ENCODE results near the gene CCL1. TPM values are rescaled to one million over a fixed set of nuclear protein-coding genes. Genes with fewer than 3 reads are reported as not detected.

CCL1 gene
- total and polyA plus RNA-seq, 4 donors = not detected

DNA sequence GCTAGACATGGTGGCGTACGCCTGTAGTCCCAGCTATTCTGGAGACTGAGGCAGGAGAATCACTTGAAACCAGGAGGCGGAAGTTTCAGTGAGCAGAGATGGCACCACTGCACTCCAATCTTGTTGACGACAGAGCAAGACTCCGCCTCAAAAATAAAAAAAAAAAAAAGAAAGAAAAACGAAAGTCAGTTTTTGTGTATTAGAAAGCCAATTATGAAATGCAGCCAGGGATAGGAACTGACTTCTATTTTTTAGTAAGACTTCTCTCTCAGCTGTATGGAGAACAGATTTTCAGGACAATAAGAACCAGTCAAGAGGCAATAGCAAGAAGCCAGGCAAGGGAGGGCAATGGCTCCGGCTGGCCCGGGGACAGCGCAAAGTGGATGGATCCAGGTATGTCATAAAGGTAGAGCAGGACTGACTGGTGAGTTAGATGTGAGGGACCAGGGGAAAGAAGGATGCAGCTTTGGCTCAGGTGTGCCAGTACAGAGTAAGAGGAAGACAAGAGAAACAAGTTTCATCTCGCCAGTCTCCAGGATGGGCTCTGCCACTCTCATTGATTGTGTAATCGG, 12.5 kb upstream of the CCL1 start:
- H3K9ac ChIP-seq (ENCODE audit: low read depth in 1 of 2, low read length in 2 of 2) = no peak overlapping the region
- H3K4me1 ChIP-seq (ENCODE audit: control insufficient read depth in 4 of 4, insufficient read depth in 4 of 4, low read length in 3 of 4) = peaks cover 0 to 3% (median 1%) of the 10 kb centered on the region in 4 donors
- 94% methylated on average over 11 of the region's 11 CpGs for WGBS
- H3K9me3 ChIP-seq (ENCODE audit: control insufficient read depth in 4 of 4, low read length in 3 of 4) = no peaks in the 10 kb centered on the region
- H3K27ac ChIP-seq (ENCODE audit: low read depth in 1 of 2, low read length in 2 of 2) = no peak overlapping the region
- H3K27me3 ChIP-seq (ENCODE audit: control insufficient read depth in 4 of 4, insufficient read depth in 4 of 4, low read length in 3 of 4) = peaks cover 0 to 3% (median 0%) of the 10 kb centered on the region in 4 donors
- no peaks in the 10 kb centered on the region for H3K36me3 ChIP-seq (ENCODE audit: control insufficient read depth in 4 of 4, insufficient read depth in 3 of 4, low read depth in 1 of 4, low read length in 3 of 4)
- H3K4me3 ChIP-seq (ENCODE audit: low read depth in 1 of 3, low read length in 3 of 3) = no peak overlapping the region
- no peak for DNase-seq (ENCODE audit: low spot score)
- TF ChIP-seq, protein P1, sequence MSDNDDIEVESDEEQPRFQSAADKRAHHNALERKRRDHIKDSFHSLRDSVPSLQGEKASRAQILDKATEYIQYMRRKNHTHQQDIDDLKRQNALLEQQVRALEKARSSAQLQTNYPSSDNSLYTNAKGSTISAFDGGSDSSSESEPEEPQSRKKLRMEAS (IDR thresholded peaks at IDR 0.05) = no peak
- TF ChIP-seq CTCF (IDR thresholded peaks at IDR 0.05; ENCODE audit: low read depth, low read length, missing input control) (no peak), RAD21 (IDR thresholded peaks at IDR 0.05) (no peak), YY1 (IDR thresholded peaks at IDR 0.05) (no peak), SP1 (IDR thresholded peaks at IDR 0.05) (no peak), HNF4G (IDR thresholded peaks at IDR 0.05) (no peak), FOXA1 (IDR thresholded peaks at IDR 0.05) (no peak), EGR1 (IDR thresholded peaks at IDR 0.05; ENCODE audit: low read depth in 2 of 2) (no peak), JUND (IDR thresholded peaks at IDR 0.05) (no peak), FOXA2 (IDR thresholded peaks at IDR 0.05) (no peak), GABPA (IDR thresholded peaks at IDR 0.05 in 1 of 2, conservative IDR thresholded peaks at IDR 0.05 in 1 of 2) (no peak), NR2F2 (IDR thresholded peaks at IDR 0.05) (no peak), ATF3 (IDR thresholded peaks at IDR 0.05) (no peak), ZBTB33 (IDR thresholded peaks at IDR 0.05) (no peak), RXRA (IDR thresholded peaks at IDR 0.05) (no peak), TAF1 (conservative IDR thresholded peaks at IDR 0.05) (no peak), HNF4A (conservative IDR thresholded peaks at IDR 0.05) (no peak)
- TF ChIP-seq, protein P2, sequence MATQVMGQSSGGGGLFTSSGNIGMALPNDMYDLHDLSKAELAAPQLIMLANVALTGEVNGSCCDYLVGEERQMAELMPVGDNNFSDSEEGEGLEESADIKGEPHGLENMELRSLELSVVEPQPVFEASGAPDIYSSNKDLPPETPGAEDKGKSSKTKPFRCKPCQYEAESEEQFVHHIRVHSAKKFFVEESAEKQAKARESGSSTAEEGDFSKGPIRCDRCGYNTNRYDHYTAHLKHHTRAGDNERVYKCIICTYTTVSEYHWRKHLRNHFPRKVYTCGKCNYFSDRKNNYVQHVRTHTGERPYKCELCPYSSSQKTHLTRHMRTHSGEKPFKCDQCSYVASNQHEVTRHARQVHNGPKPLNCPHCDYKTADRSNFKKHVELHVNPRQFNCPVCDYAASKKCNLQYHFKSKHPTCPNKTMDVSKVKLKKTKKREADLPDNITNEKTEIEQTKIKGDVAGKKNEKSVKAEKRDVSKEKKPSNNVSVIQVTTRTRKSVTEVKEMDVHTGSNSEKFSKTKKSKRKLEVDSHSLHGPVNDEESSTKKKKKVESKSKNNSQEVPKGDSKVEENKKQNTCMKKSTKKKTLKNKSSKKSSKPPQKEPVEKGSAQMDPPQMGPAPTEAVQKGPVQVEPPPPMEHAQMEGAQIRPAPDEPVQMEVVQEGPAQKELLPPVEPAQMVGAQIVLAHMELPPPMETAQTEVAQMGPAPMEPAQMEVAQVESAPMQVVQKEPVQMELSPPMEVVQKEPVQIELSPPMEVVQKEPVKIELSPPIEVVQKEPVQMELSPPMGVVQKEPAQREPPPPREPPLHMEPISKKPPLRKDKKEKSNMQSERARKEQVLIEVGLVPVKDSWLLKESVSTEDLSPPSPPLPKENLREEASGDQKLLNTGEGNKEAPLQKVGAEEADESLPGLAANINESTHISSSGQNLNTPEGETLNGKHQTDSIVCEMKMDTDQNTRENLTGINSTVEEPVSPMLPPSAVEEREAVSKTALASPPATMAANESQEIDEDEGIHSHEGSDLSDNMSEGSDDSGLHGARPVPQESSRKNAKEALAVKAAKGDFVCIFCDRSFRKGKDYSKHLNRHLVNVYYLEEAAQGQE (IDR thresholded peaks at IDR 0.05) = no peak
